ENCODE measurements around the gene TRIM29. TPM values are rescaled to one million over a fixed set of nuclear protein-coding genes. Genes with fewer than 3 reads are reported as not detected.

The TRIM29 gene
- total and polyA plus RNA-seq, 2 of the 4 experiments (the other 2 are of a cell fraction), result not detected

GRCh38 chr11:120173807-120174206, 35.9 kb upstream of the TRIM29 start:
- H3K56ac ChIP-seq (ENCODE audit: extremely low read depth, insufficient read depth, low read length), result no peak overlapping the region
- H3K9ac ChIP-seq (ENCODE audit: low read depth, low read length), result no peak overlapping the region
- TF ChIP-seq RAD21 (IDR thresholded peaks at IDR 0.05; ENCODE audit: low read length) (no peak), POLR2A (IDR thresholded peaks at IDR 0.05; ENCODE audit: low read depth, low read length) (no peak), RFX5 (IDR thresholded peaks at IDR 0.05; ENCODE audit: low read depth, low read length) (no peak), CHD1 (IDR thresholded peaks at IDR 0.05; ENCODE audit: low read depth, low read length) (no peak), FOS (IDR thresholded peaks at IDR 0.05; ENCODE audit: low read depth, low read length) (no peak), SMC3 (IDR thresholded peaks at IDR 0.05; ENCODE audit: low read depth, low read length) (no peak), MXI1 (IDR thresholded peaks at IDR 0.05; ENCODE audit: borderline replicate concordance, low read depth, low read length) (no peak), CTCF (conservative IDR thresholded peaks at IDR 0.05; ENCODE audit: low read depth, low read length) (no peak)
- no peak overlapping the region for H2AK9ac ChIP-seq (replicated peaks; ENCODE audit: low read depth, low read length, poor library complexity)
- H3K14ac ChIP-seq (replicated peaks; ENCODE audit: low read depth, low read length), result no peak overlapping the region
- no peak overlapping the region for H2BK5ac ChIP-seq (ENCODE audit: low read depth, low read length, poor library complexity, severe bottlenecking)
- H2BK20ac ChIP-seq (ENCODE audit: low read depth, low read length), result no peak overlapping the region
- no peak overlapping the region for H3K4ac ChIP-seq (ENCODE audit: low read depth, low read length)
- no peaks in the 10 kb centered on the region for H3K36me3 ChIP-seq (ENCODE audit: control insufficient read depth, insufficient read depth, low read length)
- H3K4me2 ChIP-seq (ENCODE audit: low read depth, low read length), result no peak overlapping the region
- no TSS peak for BruUV-seq (replicated peaks)
- H3K27ac ChIP-seq (ENCODE audit: insufficient read depth, low read length), result no peak overlapping the region
- no peaks in the 10 kb centered on the region for H4K20me1 ChIP-seq (ENCODE audit: insufficient read depth, low read length)
- H3K23ac ChIP-seq (ENCODE audit: low read depth, low read length), result no peak overlapping the region
- H4K91ac ChIP-seq (ENCODE audit: insufficient read depth, low read depth, low read length), result no peak overlapping the region
- no peak overlapping the region for H2AFZ ChIP-seq (replicated peaks; ENCODE audit: low read length, poor library complexity)
- H2AK5ac ChIP-seq (ENCODE audit: low read depth, low read length), result no peak overlapping the region
- H2BK120ac ChIP-seq (ENCODE audit: low read depth, low read length), result no peak overlapping the region
- 17% methylated on average over 1 of the region's 5 CpGs; no CpG with 5 or more reads in 1 of the 2 experiments for WGBS, 2 experiments (ENCODE audit: extremely low coverage in 2 of 2, insufficient read length in 1 of 2)
- no peak overlapping the region for H3K4me3 ChIP-seq (ENCODE audit: insufficient read depth, low read depth, low read length)
- H3K79me1 ChIP-seq (ENCODE audit: low read depth in 1 of 2, low read length in 2 of 2), result no peaks in the 10 kb centered on the region
- no peak for ATAC-seq (ENCODE audit: low read depth)
- no peak overlapping the region for H4K8ac ChIP-seq (ENCODE audit: low read depth in 2 of 2, low read length in 2 of 2)
- H3K9me1 ChIP-seq (ENCODE audit: insufficient read depth, low read length), result no peaks in the 10 kb centered on the region
- no peak for DNase-seq
- in situ Hi-C loops (cut with MboI; ENCODE audit: low sequenced_read_pairs) (loop anchor here (5.0 kb wide), 2 partner anchors 53 to 128 kb away; no protein-coding TSS in a partner anchor), dilution Hi-C loops (cut with HindIII; ENCODE audit: low sequenced_read_pairs, unreplicated experiment) (no loop called here), intact Hi-C loops (cut with micrococcal nuclease) (loop anchor here (5.0 kb wide), 1 partner anchor 38 kb away; the partner anchor contains the start of gene OAF)
- no peaks in the 10 kb centered on the region; the same call in 1 of the 2 replicates for H3K4me1 ChIP-seq (ENCODE audit: control insufficient read depth, insufficient read depth, low read length)
- no peak overlapping the region for H4K5ac ChIP-seq (ENCODE audit: low read depth, low read length)
- H3K27me3 ChIP-seq (ENCODE audit: control insufficient read depth, insufficient read depth, low read length), result peaks cover 44% of the 10 kb centered on the region
- ChIA-PET CTCF (interaction anchor here (3.5 kb wide), 1 partner anchor 129 kb away, joined by 15 read pairs; no protein-coding TSS in a partner anchor), POLR2A (ENCODE audit: unreplicated experiment) (no interaction called here)
- no peaks in the 10 kb centered on the region for H3K9me3 ChIP-seq (ENCODE audit: control insufficient read depth, insufficient read depth, low read length)
- no peak overlapping the region for H3K18ac ChIP-seq (ENCODE audit: low read depth, low read length)
- H2BK15ac ChIP-seq (ENCODE audit: low read depth, low read length), result no peak overlapping the region

All from IMR-90 (cell line).